A673 (cell line): ENCODE results near the gene ECM2. TPM values are rescaled to one million over a fixed set of nuclear protein-coding genes. Genes with fewer than 3 reads are reported as not detected.

Experiments used
- BruUV-seq: library from RNA; stranded (reverse); fragments of 400-500 nt; replicated peaks from 2 replicates; lab custom pipeline; 2021; lab: Mats Ljungman, UMichigan
- CTCF ChIA-PET: fragments of 300-600 bp; sonication (Branson Sonifier 250); formaldehyde crosslinking; loops from one replicate; lab custom pipeline; 2022; ENCODE audit warnings: antibody characterized with exemption; lab: Charles Lee
- POLR2A ChIA-PET: fragments of 300-600 bp; sonication (Branson Sonifier 250); formaldehyde crosslinking; loops from one replicate; lab custom pipeline; 2022; ENCODE audit warnings: antibody characterized with exemption; ENCODE audit not compliant: low non-redundant PET; lab: Charles Lee
- DNase-seq: peaks from one replicate; pipeline ENCODE4 v3.0.0-alpha.2; 2015; ENCODE audit warnings: low spot score
- H3K27ac ChIP-seq: fragments of 200-600 bp; sonication (generic); 2 replicates; pipeline ENCODE4 v1.5.1; 2016; ENCODE audit warnings: mixed run types, low read depth, mild to moderate bottlenecking, mixed read lengths, antibody characterized with exemption, low read length; ENCODE audit not compliant: poor library complexity, severe bottlenecking
- H3K27me3 ChIP-seq: fragments of 200-600 bp; sonication (generic); replicated peaks from 2 replicates; pipeline ENCODE4 v1.6.1; 2017; ENCODE audit warnings: mixed run types, low read depth, mild to moderate bottlenecking, mixed read lengths, antibody characterized with exemption, low read length; ENCODE audit not compliant: insufficient read depth, poor library complexity
- H3K36me3 ChIP-seq: fragments of 200-600 bp; sonication (generic); 2 replicates; pipeline ENCODE4 v1.6.1; 2016; ENCODE audit warnings: mixed run types, mild to moderate bottlenecking, mixed read lengths, antibody characterized with exemption, low read length; ENCODE audit not compliant: insufficient read depth, poor library complexity, severe bottlenecking
- H3K4me1 ChIP-seq: fragments of 200-600 bp; sonication (generic); 2 replicates; pipeline ENCODE4 v1.6.1; 2017; ENCODE audit warnings: mixed run types, mild to moderate bottlenecking, mixed read lengths, antibody characterized with exemption, low read length; ENCODE audit not compliant: insufficient read depth, poor library complexity, severe bottlenecking
- H3K4me3 ChIP-seq: fragments of 200-600 bp; sonication (generic); 2 replicates; pipeline ENCODE4 v1.5.1; 2016; ENCODE audit warnings: low read depth, mixed run types, mild to moderate bottlenecking, mixed read lengths, low read length; ENCODE audit not compliant: poor library complexity, severe bottlenecking
- H3K9me3 ChIP-seq: fragments of 200-600 bp; sonication (generic); 2 replicates; pipeline ENCODE4 v1.6.1; 2016; ENCODE audit warnings: mixed run types, low read depth, mild to moderate bottlenecking, mixed read lengths, antibody characterized with exemption, low read length; ENCODE audit not compliant: poor library complexity, severe bottlenecking
- CTCF ChIP-seq: fragments of 300-800, 200-600 bp; sonication (generic); conservative IDR thresholded peaks from 2 replicates; pipeline ENCODE4 v1.5.1; 2017; ENCODE audit warnings: low read depth, mild to moderate bottlenecking, antibody characterized with exemption, low read length, moderate library complexity, mixed read lengths
- EZH2 ChIP-seq: fragments of 200-600 bp; sonication (generic); IDR thresholded peaks from 2 replicates; pipeline ENCODE4 v1.6.1; 2017; ENCODE audit warnings: borderline replicate concordance, low read depth, mild to moderate bottlenecking, mixed read lengths, antibody characterized with exemption, low read length; ENCODE audit not compliant: poor library complexity, severe bottlenecking
- intact Hi-C: fragments of 100-400 bp; cut with micrococcal nuclease; formaldehyde crosslinking; loops from one replicate; pipeline ENCODE4 v1.10.0; 2022; ENCODE audit not compliant: unreplicated experiment
- total RNA-seq: library from RNA; stranded (reverse); gene quantifications from 2 replicates; pipeline ENCODE4 v1.2.3, GENCODE V29; 2021

The ECM2 gene
- total RNA-seq, 1 experiment from 2014 or later, result 0.24 TPM

DNA sequence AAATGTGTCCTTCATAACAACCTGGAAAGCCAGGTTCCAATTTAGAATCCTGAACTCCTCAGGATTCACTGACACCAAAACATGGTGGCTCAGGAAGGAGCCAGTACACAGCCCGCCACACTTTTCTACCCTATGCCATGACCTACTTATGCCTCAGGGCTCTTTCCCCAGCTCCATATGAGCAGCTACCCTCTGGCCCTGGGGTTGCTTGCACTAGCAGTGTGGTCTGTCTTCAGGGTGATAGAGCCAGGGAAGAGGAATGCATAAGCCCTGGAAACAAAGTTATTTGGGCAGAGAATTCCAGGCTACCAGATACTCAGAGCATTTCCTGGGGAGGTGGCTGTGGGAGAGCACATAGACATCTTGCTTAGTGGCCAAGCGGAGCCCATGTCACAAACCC is 15.0 kb upstream of the ECM2 start:
- POLR2A ChIA-PET, result no interaction called here
- Histone ChIP-seq H3K27me3 (no peaks in the 10 kb centered on the region), H3K36me3 (no peaks in the 10 kb centered on the region), H3K4me1 (no peaks in the 10 kb centered on the region), H3K9me3 (no peaks in the 10 kb centered on the region), H3K4me3 (no peak overlapping the region), H3K27ac (no peak overlapping the region)
- DNase-seq, result no peak
- CTCF ChIA-PET, result no interaction called here
- BruUV-seq, result no TSS peak
- no peak for TF ChIP-seq CTCF
- TF ChIP-seq EZH2, result no peak
- intact Hi-C loops, result no loop called here

- H3K27me3 ChIP-seq, result no peaks in the 10 kb centered on the region
These were observed 11.6 kb upstream of the ECM2 start for GRCh38 chr9:92547356-92547755.

DNA sequence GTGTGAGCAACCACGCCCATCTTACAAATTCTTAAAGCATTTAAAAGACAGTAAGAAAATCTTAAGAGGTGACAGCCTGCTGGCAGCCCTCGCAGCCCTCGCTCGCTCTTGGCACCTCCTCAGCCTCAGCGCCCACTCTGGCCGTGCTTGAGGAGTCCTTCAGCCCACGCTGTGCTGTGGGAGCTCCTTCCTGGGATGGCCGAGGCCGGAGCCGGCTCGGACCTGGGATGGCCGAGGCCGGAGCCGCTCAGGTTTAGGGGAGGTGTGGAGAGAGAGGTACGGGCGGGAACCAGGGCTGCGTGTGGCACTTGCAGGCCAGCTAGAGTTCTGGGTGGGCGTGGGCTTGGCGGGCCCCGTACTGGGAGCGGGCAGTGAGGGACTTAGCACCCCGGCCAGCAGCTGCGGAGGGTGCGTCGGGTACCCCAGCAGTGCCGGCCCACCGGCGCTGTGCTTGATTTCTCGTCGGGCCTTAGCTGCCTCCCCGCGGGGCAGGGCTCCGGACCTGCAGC is 9.3 kb upstream of the ECM2 start:
- no peak for TF ChIP-seq CTCF
- TF ChIP-seq EZH2, result no peak
- BruUV-seq, result no TSS peak
- DNase-seq, result no peak
- H3K4me3 ChIP-seq, result no peak overlapping the region
- H3K27me3 ChIP-seq, result no peaks in the 10 kb centered on the region
- no peaks in the 10 kb centered on the region for H3K9me3 ChIP-seq
- H3K4me1 ChIP-seq, result no peaks in the 10 kb centered on the region
- ChIA-PET POLR2A (no interaction called here), CTCF (no interaction called here)
- H3K27ac ChIP-seq, result no peak overlapping the region
- H3K36me3 ChIP-seq, result no peaks in the 10 kb centered on the region
- intact Hi-C loops, result no loop called here

More at GRCh38 chr9:92547356-92547755, 11.6 kb upstream of the ECM2 start:
- ChIA-PET CTCF (no interaction called here), POLR2A (no interaction called here)
- no peak for DNase-seq
- H3K9me3 ChIP-seq, result no peaks in the 10 kb centered on the region
- no peak overlapping the region for H3K27ac ChIP-seq
- intact Hi-C loops, result no loop called here
- BruUV-seq, result no TSS peak
- H3K4me3 ChIP-seq, result no peak overlapping the region
- TF ChIP-seq CTCF (no peak), EZH2 (no peak)
- no peaks in the 10 kb centered on the region for H3K4me1 ChIP-seq
- H3K36me3 ChIP-seq, result no peaks in the 10 kb centered on the region
